HK-2 (cell line): ENCODE results near the gene MMP24.
"Not testable (repeated sequence)": the region's sequence is repeated elsewhere in the genome, so short reads cannot be mapped to it uniquely, and the experiment has no call there.

ENCODE experiments used
- DNase-seq: peaks from one replicate; pipeline ENCODE4 v3.0.0-alpha.2; 2018; ENCODE audit not compliant: unreplicated experiment

MMP24 gene

GRCh38 chr20:35216541-35216940 is 9.9 kb upstream of the MMP24 start:
- peak; percentile 44 for DNase-seq

DNA sequence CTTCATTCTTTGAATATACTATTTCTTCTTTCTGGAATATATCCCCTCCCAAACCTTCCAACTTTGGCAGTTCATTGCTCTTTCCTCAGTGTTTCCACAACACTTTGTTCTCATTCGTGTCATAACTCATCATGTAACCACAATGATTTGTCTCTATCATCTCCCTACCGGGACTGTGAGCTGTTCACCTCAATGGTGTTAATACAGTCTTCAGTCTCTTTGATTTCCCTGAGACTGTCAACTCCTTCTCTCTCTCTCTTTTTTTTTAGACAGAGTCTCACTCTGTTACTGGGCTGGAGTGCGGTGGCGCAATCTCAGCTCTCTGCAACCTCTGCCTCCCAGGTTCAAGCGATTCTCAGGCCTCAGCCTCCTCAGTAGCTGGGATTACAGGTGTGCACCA is 2.5 kb upstream of the MMP24 start:
- DNase-seq, result no peak

GRCh38 chr20:35224536-35224935 is 2.0 kb upstream of the MMP24 start:
- DNase-seq, result no peak

DNA sequence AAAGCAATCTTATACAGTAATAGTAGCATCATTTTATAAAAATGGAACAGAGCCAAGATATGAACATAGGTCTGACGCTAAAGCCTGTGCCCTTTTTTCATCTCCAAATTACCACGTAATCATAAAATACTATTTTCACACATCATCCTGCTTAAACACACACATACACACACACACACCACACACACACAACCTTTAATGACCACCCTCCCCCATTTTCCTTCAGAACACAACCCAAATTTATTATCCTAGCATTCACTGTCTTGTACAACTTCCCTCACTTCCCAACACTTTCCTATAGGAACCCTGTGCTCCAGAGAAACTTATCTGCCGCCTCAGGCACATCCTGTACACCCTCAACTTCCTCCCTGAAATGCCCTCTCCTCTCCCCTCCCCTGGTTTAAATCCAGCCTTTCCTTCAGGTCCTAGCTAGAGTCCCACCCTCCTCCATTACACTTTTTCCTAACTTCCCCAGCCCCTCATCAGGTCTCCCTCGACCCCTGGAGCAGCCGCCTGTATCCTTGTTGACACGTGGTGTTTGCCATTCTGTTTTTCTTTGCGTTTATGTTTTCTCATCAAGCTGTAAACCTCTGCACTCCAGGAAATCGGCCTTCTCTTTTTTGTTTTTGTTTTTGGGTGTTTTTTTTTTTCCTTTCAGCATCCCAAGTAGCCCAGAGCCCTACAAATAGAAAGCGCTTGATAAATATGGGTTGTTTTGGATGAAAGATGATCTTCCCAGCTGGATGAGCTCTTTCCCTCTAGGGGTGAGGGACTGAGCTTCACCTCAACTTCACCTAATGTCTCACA is 968 bp upstream of the MMP24 start:
- no peak for DNase-seq

DNA sequence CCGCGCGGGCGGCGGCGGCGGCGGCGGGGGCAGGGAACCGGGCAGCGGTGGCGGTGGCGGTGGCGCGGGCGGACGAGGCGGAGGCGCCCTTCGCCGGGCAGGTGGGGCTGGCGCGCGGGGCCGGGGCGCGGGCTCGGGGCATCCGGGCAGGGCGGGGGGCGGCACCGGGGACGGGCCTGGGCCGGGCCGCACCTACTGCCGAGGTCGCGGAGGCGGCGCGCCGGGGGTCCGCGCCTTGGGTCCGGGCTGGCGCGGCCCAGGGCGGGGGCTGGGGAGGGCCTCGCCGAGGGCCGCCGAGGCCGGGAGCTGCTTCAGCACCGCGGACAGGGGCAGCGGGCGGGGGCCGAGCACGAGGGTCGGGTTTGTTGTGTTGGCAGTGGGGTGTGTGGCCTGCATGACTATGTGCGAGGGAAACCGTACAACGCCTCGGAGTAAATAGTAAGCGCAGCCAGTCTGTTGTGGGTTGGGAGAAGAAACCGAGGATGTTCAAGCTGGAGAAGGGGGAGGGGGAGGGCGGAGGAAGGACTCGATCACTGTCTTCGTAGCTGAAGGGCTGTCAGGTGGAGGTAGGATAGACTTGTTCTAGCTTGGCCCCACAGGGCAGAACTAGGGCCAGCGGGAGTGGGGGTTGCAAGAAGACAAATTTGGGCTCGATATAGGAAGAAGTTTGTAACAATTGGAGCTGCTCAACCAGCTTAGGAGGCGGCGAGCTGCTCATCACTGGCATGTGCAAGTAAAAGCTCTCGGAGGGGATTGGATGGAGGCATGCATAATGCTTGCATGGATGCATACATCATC is 593 bp downstream of the MMP24 start:
- peak; percentile 81 for DNase-seq

DNA sequence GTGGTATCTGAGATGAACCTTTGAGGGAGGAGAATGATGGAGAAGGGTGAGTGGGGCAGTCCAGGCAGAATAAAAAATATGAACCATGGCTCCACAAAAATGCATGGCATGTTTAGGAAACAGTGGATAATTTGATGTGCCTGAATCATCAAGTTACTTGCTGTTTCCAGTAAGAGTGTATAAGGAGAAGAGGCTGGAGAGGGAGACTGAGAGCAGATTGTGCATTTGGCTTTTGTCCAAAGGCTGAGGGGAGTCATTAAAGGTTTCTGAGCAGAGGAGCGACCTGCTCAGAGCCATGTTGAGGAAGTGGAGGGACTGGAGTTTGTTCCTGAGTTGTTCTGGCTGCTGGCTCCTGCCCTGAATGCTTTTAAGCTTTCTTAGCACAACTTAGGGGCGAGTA is 6.1 kb downstream of the MMP24 start:
- no peak for DNase-seq

- DNase-seq, result no peak
Observed at GRCh38 chr20:35235881-35236280, 9.4 kb downstream of the MMP24 start.

GRCh38 chr20:35237486-35237885 is 11.0 kb downstream of the MMP24 start:
- DNase-seq, result no peak

- no peak for DNase-seq
Observed at GRCh38 chr20:35238170-35238569, 11.7 kb downstream of the MMP24 start.

DNA sequence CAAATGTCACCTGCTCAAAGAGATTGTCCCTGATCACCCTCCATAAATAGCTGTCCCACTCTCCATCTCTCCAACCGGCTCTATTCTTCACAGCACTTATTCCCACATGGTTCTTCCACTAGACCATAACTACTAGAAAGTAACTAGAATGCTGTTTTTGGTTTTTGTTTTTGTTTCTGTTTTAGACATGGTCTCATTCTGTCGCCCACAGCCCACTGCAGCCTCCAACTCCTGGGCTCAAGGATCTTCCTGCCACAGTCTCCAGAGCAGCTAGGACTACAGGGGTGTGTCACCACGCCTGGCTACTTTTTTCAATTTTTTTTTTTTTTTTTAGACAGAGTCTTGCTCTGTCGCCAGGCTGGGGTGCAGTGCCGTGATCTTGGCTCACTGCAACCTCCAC is 12.2 kb downstream of the MMP24 start:
- no peak for DNase-seq

DNA sequence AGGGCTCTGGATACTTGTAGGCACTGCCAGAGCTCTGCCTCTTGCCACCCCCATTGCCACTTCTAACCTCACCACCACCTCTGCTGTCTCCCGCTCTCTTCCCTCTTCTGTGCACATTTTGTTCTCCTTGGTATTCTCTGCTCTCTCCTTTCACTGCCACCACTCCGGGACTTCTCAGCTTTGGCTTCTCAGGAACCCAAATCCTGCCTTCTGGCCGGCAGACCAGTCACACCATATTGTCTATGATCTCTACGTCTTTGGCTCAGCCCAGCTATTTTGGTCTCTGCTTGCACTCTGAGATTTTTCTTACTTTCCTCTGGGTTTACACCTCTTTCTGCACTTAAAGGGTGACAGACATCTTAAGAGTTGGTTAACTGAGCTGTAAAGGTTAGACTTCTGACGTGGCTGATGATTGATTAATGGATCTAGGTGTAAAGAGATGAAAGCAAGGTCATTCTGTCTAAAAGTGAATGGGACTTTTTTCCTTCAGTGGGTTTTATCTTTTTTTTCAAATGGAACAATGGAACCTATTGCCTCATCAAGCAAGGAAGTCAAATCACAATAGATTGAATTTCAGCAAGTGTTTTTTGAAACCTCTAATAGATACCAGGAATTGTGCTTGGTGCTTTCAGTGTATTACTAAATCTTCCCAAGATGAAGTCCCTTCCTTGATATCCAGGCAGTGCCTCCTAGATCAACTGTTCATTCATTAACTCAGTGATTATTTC is 13.8 kb downstream of the MMP24 start:
- no peak for DNase-seq

DNA sequence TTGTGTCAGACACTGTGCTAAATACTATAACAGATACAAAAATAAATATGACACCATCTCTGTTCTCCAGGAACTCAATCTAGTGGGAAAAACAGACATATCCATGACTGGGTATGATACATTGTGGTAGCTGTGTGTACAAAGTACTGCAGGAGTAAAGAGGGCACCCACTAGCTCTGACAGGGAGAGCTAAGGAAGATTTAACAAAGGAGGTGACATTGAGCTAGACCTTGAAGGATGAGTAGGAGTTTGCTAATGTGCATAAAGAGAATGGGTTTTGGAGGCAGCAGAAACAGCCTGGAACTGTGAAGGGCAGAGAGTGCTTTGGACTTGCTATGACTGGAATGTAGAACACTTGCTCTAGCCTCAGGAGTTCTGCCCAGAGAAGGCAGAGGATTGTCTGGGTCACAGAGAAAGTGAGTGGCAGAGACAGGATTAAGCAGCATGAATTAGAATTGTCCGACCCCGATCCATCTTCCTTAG is 14.4 kb downstream of the MMP24 start:
- no peak for DNase-seq

- DNase-seq, result no peak
Observed at GRCh38 chr20:35243317-35243716, 16.8 kb downstream of the MMP24 start.

DNA sequence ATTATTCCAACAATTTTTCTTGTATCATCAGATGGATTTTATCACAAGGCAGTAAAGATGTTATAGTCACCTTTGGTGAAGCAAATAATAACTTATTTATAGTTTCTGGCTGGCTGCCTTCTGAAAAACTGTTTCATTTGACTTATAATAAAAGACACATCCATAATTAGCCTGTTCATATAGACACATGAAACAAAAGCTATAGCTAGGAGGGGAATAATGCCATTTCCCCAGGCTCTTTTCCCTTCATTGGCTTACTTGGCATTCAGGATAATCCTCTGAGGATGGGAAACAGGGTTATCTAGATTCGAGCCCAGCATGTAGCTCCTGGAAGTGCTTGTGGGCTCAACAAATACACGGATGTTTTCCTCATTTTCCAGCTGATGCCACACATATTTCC is 17.5 kb downstream of the MMP24 start:
- no peak for DNase-seq

GRCh38 chr20:35246723-35247122 is 20.2 kb downstream of the MMP24 start:
- DNase-seq, result no peak

- DNase-seq, result no peak
Observed at GRCh38 chr20:35248641-35249475, 22.4 kb downstream of the MMP24 start.

DNA sequence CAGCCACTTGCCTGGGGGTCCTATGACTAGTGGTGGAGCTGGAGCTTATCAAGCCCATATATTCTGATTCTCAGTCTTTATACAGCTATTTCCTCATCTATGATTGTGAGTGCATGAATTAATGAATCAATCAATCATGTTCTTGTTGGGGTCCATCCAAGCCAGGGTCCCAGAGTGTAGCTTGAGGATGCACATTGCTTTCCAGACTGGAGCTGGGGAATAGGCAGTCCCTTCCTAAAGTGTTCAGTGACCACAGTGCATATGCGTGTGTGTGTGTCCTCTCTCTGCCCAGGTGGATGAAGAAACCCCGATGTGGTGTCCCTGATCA is 25.1 kb downstream of the MMP24 start:
- no peak for DNase-seq

- DNase-seq, result no peak
Observed at GRCh38 chr20:35252037-35252461, 25.6 kb downstream of the MMP24 start.

GRCh38 chr20:35252598-35252997 is 26.1 kb downstream of the MMP24 start:
- not testable (repeated sequence) for DNase-seq

DNA sequence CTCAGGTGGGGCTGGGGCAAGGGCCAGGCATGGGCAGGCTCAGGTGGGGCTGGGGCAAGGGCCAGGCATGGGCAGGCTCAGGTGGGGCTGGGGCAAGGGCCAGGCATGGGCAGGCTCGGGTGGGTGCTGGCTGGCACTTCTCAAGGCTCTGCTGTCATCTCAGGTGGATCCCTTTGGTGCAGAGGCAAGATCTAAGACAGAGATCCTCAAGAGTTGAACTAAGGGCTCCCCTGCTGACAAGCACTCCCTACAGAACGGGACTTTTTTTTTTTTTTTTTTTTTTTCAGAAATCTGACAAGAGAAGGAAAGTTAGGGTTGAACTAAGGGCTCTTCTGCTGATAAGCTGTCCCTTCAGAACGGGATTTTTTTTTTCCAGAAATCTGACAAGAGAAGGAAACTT is 26.5 kb downstream of the MMP24 start:
- no peak for DNase-seq

GRCh38 chr20:35254448-35254999 is 28.0 kb downstream of the MMP24 start:
- no peak for DNase-seq
